ENCODE data around the gene RTEL1.

Gene RTEL1

DNA sequence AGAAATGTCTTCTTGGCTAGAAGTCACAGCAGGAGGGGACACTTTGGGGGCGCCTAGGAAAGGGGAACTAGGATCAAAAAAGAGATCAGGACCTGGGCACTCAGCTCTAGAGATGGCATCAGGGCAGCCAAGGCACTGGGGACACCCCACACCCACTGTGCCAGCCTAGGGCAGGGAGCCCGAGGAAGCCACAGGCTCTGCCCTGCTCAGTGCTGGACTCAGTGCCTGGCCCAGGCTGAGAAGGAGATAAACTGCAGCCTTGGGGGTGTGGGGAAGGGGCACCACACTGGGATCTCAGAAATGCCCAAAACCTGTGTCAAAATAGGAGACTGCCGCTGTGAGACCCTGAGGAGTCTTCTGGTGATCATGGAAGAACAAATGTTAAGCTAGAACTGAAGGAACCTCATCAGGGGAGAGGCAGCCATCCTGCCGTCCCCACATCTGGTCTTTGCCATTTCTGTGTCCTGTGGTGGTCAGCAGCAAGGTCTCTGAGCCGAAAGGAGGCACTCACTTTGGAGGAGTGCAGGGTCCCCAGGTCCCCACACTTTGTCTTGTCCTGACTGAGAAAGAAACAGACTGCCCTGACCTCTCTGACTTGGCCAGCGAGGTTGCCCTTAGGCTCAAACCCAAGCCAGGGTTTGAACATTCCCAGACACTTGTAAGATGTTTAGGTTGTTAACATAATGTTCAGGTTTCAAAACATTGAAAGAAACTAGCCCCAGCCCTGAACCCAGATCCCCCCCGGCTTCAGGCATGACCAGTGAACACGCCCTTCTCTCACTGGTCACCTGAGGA is 47.3 kb downstream of the RTEL1 start:
- in situ Hi-C loops (cut with MboI; ENCODE audit: low pct_unique_long_range_greater_than_20kb, low sequenced_read_pairs, unreplicated experiment): loop anchor here (5.0 kb wide), 1 partner anchor 152 kb away; no protein-coding TSS in a partner anchor
- peak; percentile 4 for DNase-seq (ENCODE audit: low spot score)

DNA sequence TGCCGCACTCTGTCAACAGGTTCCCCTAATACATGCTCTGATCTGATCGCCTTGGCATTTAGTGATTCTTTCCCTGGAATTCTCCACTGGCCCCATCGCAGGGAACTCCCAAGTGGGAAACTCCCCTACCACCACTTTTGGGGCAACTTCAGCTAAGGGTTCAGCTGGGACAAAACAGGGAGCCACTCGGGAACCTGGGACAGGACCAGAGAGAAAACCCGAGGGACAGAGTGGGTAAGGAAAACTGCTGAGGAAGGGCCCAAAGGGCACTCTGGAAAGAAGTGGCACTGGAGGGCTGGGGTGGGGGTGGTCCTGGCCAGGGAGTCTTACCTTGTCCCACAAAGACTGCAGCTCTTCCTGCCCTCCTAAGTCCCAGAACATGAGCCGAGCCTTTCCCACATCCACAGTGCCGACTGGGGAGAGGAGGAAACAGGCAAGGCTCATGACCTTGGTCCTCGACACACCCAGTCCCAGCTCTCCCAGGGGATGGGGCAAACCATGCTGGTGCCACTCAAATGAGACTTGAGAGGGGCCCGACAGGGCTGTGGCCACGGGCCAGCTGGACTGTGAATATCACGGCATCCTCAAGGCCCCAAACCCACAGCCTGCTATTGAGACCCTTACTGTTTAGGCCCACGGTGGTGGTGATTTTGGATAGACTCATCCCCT is 48.0 kb downstream of the RTEL1 start:
- TF ChIP-seq, protein P1, sequence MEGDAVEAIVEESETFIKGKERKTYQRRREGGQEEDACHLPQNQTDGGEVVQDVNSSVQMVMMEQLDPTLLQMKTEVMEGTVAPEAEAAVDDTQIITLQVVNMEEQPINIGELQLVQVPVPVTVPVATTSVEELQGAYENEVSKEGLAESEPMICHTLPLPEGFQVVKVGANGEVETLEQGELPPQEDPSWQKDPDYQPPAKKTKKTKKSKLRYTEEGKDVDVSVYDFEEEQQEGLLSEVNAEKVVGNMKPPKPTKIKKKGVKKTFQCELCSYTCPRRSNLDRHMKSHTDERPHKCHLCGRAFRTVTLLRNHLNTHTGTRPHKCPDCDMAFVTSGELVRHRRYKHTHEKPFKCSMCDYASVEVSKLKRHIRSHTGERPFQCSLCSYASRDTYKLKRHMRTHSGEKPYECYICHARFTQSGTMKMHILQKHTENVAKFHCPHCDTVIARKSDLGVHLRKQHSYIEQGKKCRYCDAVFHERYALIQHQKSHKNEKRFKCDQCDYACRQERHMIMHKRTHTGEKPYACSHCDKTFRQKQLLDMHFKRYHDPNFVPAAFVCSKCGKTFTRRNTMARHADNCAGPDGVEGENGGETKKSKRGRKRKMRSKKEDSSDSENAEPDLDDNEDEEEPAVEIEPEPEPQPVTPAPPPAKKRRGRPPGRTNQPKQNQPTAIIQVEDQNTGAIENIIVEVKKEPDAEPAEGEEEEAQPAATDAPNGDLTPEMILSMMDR (IDR thresholded peaks at IDR 0.05; ENCODE audit: extremely low read depth, insufficient read depth, missing control alignments): no peak
- in situ Hi-C loops (cut with MboI; ENCODE audit: low pct_unique_long_range_greater_than_20kb, low sequenced_read_pairs, unreplicated experiment): loop anchor here (5.0 kb wide), 1 partner anchor 151 kb away; no protein-coding TSS in a partner anchor
- peak; percentile 7 for DNase-seq (ENCODE audit: low spot score)

More for the DNA sequence above, 47.3 kb downstream of the RTEL1 start:
- TF ChIP-seq, protein P1 (IDR thresholded peaks at IDR 0.05; ENCODE audit: extremely low read depth, insufficient read depth, missing control alignments): no peak

DNA sequence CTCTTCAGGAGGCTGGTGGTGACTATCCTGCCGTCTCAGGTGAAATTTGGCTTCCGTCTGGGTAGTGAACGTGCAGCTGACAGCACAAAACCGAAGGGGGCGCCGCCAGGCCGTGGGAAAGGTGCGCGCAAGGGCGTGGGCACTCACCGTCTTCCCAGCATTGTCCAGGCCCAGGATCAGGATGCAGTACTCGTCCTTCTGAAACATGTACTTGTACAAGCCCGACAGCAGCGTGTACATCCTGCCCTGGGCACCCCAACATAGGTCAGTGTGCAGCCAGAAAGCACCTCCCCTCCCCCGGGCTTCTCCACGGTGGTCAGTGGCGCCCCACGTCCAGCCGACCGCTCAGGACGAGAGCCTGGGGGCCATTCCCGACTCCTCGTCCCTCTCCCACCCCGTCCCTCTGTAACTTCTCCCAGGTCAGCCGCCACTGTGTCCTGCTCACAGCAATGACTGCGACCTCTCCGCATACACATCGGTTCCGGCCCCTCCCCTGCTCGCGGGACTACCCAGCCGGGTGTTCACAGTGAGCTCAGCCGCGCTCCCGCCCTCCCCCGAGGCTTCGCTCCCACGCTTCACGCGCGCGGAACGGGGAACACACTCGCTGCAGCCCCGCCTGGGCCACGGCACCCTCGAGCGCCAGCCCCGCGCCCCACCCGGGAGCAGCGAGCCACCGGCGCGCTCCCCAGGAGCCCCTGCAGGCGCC is 48.9 kb downstream of the RTEL1 start:
- in situ Hi-C loops (cut with MboI; ENCODE audit: low pct_unique_long_range_greater_than_20kb, low sequenced_read_pairs, unreplicated experiment): loop anchor here (5.0 kb wide), 1 partner anchor 150 kb away; no protein-coding TSS in a partner anchor
- peak; percentile 76 for DNase-seq (ENCODE audit: low spot score)
- TF ChIP-seq, protein P1 (IDR thresholded peaks at IDR 0.05; ENCODE audit: extremely low read depth, insufficient read depth, missing control alignments): peak; percentile 90

DNA sequence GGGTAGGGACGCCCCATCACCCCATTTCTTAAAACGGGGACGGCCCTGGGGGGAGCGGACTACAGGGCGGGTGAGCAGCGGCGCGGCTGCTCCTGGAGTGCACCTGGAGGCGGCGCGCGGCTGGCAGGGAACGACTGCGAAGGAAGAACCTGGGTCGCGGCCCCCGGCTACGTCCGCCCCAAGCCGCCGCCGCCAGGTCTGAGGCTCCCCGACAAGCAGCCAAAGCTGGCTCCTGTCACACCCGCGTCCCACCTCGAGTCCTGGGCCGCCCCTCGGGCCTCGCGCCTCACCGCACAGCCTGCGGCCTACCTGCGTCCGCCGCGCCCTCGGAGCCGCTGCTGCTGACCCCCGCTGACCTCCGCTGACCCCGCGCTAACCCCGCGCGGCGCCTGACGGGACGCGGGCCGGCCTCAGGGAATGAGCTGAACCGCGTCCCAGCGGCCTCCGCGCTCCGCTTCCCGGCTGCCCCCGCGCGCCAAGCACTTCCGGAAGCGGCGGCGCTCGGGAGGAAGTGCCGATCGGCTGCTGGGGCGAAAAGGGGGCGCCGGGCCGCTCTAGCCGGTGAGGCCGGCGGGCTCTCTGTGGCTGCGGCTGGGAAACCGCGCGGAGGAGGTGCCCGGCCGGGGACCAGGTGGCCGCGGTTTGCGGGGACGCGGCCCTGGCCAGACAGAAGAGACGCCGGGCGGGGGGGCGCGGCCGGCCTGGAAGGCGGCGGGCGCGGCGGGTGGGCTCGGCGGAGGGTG is 49.6 kb downstream of the RTEL1 start, which contains the start of the genes ARFRP1 and ZGPAT:
TSS of gene ARFRP1 (minus strand) at position 419 of the 743 bp plus-strand sequence. CDS start 885 bp downstream, outside the sequence.
TSS of gene ZGPAT (plus strand) at position 482 of the 743 bp plus-strand sequence. CDS start 542 bp downstream, outside the sequence.
- in situ Hi-C loops (cut with MboI; ENCODE audit: low pct_unique_long_range_greater_than_20kb, low sequenced_read_pairs, unreplicated experiment): loop anchor here (5.0 kb wide), 1 partner anchor 150 kb away; no protein-coding TSS in a partner anchor
- DNase-seq (ENCODE audit: low spot score): peak; percentile 95
- TF ChIP-seq, protein P1 (IDR thresholded peaks at IDR 0.05; ENCODE audit: extremely low read depth, insufficient read depth, missing control alignments): peak; percentile 17

DNA sequence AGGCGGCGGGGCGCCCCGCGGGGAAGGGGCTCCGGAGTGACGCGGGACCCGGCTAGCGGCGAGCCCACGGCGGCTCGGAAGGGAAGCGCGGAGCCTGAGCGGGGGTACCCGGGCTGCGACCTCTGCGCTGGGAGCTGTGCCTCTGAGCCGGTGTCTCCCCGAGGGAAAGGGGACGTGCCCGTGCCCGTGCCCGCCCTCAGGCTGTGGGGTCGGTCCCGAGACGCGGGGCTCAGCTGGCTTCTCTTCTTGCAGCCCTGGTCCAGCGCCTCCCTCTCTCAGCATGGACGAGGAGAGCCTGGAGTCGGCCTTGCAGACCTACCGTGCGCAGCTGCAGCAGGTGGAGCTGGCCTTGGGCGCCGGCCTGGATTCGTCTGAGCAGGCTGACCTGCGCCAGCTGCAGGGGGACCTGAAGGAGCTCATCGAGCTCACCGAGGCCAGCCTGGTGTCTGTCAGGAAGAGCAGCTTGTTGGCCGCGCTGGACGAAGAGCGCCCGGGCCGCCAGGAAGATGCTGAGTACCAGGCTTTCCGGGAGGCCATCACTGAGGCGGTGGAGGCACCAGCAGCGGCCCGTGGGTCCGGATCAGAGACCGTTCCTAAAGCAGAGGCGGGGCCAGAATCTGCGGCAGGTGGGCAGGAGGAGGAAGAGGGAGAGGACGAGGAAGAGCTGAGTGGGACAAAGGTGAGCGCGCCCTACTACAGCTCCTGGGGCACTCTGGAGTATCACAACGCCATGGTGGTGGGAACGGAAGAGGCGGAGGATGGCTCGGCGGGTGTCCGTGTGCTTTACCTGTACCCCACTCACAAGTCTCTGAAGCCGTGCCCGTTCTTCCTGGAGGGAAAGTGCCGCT is 50.4 kb downstream of the RTEL1 start:
- in situ Hi-C loops (cut with MboI; ENCODE audit: low pct_unique_long_range_greater_than_20kb, low sequenced_read_pairs, unreplicated experiment): loop anchor here (5.0 kb wide), 1 partner anchor 149 kb away; no protein-coding TSS in a partner anchor
- TF ChIP-seq, protein P1 (IDR thresholded peaks at IDR 0.05; ENCODE audit: extremely low read depth, insufficient read depth, missing control alignments): no peak
- DNase-seq (ENCODE audit: low spot score): no peak

Data from GM13977 (cell line).